GOT3 (cell line): ENCODE results near the gene CPEB4.
A peak's percentile ranks its signal among the peaks of the same experiment; 100 is the strongest.

Source experiments
- DNase-seq: peaks from one replicate; lab custom pipeline; 2025; ENCODE audit warnings: mixed read lengths; lab: John Stamatoyannopoulos, UW

CPEB4 gene

DNA sequence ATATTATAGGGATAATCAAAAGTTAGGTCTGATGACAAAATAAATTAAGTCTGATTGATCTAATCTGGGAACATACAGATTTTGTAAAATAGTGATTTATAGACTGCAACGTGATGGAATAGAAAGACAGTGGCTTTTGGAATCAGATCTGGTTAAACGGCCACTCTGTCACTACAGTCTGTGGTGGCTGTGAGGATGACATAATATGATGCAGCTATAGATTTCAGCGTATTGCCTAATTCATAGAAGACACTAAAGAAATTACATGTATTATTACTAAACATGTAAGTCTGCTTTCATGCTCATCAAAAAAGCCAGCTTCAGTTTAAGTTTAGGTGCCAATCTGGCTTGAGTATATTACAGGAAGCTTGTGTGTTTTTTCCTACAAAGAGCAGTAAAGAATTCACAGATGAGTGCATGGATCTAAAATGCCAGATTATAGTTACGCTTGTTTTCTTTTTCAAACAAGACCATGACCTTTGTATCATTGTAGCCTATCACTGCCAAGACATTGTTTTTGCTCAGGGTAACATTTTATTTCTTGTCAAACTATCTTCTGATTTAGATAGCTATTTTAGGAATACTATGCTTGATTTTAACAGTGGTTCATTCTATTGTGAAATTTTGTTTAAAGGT lies 25.7 kb downstream of the CPEB4 start:
- DNase-seq = no peak

DNA sequence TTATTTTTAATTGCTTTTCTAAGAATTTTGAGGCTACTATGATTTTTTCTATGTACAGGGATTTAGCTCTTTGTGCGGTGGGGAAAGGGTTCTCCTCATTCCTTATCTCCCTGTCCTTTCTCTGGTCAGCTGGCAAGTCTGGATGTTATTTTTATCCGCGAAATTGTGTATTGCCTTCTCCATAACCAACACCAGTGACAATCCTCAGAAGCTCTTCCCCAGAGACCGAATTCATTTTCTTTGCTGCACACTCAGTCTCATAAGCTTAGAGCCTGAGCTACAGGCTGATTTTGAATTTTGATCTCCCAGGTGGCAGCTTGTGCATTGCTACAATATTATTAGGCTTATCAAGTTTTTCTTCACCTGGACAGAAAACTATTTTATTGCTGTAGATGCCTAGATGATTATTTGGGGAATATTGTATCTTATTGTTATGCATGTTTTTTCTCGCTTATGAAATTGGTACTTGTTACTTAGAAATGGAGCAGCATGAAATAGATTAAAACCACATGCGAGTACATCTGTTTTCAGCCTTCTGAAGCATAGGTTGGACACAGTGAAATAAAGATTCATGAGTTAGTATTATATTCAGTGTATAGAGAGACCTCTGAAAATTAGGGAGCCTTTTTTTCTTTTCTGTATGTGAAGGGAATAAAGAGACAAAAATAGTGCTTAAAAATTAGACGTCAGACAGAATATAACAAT lies 27.3 kb downstream of the CPEB4 start:
- no peak for DNase-seq

DNA sequence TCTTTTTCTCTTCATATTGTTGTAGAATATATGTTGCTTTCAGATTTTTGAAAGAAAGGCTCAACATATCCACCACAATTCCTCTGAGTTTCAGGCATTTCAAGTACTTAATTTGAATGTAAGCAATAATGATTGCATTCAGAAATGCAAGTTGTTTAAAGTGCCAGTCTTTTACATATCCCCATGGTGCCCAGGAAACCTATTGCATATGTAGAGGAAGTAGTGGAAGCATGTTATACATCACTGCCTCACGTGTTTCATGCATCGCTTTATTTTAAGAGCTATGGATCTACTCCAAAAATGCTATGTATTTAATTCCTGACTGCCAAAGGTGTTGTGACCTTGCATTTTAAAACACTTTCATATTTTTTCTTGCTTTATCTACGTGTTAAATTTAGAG lies 28.1 kb downstream of the CPEB4 start:
- no peak for DNase-seq

DNA sequence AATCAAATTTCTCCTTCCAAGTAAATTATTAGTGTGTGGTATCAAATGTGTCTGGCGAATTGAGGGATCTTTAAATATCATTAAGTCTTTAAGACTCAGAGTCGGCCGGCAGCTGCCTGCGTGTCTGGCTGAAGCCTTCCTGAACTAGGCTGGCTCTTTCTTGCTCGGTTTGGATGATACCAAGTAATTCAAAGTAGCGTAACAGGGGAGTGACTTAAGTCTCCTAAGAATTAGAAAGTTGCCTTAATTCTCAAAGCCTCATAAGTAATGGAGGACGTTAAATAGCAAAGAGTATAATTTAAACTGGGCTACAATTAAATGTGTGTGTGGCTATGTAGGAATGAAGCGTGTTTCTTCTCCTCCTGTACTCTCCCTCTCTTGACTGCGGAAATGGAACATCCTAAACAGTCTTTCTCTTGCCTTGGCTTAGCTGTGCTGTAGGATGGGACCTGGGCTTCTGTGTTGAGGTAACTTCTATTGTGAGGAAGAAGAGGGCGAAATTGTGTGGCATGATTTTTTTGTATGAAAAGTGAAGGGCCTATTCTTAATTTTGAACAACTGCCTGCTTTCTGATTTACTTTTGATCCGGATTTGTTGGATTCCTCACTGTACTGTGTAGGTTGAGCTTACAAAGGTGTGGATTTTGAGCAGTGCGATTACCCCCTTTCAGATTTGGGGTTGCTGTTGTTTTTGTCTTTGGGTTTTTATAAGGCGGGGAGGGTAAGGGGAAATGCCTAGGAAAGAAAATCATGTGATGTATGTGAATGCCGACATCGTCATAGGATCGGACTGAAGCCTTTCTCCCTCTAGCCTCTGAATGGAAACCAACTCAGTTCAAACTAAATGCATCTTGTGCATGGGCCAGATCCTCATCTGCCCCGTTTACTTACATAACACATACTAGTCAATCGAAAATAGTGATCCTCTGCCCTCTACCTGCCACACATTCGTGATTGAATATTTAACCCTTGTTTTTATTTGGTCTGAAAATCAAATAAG lies 29.9 kb downstream of the CPEB4 start:
- peak; percentile 36 for DNase-seq

DNA sequence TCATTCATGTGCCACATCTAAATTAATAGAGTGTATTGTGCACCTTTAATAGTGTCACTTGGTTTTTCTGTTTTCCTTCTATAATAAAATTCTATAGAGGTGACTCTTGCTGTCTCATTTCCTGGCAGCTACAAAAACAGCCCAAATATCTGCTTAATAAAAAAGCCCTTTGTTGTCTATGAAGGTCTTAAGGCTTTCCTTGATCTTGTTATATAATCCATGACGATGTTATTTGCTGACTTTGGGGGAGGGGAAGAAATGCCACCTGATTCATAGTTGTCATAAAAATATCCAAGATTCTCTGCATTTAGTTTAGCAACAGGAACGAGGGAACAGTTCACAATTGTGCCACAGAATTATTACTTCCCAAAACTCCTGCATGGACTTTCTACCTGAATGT lies 31.3 kb downstream of the CPEB4 start:
- DNase-seq = no peak

DNA sequence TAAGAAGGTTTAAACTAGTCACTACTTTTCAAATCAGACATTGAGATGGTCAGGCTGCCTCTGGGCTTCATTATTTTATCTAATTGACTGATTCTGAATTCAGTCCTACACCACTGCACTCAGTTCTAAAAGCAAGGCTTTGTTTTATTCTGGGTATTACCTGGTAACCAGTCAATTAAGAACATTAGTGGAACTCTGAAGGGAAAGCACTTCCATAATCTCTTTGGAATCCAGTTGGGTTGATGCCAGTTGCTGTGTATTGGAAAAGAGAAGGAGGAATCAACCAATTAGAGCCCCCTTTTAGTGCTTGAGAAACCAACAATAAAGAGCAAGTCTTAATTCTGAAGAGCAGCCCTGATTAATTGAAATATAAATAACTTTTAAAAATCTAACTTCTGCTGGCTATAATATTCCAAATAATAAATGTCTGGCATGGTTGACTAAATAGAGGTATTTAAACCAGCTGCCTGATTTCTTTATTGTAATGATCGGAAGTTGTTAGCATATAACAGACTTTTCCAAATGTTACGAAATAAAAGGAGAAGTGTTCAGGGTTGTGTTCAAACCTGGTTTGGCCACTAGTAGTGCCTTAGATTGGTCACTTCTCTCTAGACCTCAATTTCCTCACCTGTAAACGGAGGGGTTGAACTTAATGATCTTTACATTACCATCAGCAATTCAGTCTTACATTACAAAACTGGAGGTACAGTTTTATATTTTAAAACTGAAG lies 32.0 kb downstream of the CPEB4 start:
- no peak for DNase-seq

DNA sequence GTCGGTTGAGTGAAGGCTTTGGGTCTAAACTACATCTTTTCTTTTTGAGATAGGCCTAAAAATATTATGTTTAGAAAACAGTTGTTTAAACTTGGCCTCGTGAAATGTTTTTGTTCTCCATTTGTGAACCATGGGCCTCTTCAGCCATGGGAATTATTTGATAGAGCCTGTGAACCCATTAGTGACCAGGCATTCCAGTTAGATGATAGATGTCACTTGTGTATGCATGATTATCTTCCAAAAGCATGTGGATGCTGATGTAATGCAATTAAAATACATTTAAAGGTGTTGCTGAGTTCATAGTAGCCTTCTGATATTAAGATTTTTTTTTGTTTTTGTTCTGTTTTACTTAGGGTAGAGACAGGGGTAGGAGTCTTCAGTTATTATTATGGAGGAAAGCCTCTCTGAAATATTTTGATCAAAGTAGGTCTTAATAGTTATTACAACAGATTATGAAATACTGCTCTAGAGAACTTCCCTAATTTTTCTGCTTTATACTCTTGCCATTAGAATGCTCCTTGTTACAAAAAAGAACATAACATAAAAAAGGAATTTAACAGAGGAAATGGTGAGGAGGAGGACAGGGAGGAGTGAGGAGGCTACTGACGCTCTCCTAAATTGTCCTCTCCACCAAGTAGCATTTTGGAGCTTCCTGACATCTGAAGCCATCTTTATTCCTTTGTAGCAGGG lies 32.9 kb downstream of the CPEB4 start:
- DNase-seq = no peak

DNA sequence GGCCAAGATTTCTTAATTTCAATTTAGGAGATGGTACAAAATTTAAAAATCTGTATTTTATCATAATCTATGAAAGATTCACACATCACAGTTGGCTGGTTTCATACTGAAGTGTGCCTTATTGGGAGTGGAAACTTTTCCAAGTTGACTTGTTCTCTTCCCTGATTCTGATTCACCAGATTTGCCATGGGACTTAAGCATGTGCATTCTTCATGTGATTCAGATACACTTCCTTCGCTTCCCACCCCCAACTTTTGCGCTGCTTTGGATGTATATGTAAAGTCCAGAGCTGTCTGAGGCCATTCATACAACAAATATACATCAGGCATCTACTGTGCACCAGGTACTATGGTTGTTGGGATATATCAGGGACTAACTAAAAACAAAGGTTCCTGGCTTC lies 34.4 kb downstream of the CPEB4 start:
- no peak for DNase-seq

DNA sequence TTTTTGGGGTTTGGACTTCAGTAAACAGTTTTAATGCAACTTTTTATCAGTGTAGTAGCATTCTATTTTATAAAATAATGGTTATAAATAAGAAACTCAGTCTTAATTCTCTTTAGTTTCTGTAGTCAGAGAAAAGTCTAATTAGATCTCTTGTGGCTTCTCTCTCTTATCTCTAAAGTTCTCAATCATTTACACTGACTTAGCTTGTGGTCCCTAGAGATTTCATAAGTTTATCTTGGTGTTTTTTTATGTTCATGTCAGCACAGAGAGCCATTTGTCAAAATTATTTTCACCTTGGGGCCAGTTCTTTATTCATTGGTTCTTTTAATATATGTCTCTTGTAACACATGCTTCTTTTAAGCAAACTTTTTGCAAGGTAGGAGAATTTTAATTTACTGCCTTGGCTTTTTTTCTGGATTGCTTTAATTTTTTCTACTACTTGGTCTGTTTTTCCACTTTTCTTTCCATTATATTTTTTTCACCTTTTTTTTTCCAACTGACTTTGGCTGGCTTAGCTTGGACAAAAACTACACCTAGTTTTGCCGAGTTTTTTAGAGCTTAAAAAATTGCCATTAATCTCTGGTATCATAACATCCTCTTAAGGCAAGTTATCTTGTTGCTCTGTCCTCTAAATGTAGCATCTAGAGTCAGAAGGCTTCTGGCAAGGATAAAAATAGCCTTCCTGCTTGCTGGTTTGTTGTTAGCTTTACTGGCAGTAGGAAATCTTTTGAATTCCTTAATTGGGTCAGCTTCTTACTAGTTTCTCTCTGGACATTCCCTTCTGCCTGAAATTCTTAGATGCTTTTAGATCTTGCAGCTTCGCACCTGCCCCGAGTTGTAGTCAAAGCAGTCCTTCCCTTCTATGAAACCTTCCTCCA lies 35.3 kb downstream of the CPEB4 start:
- DNase-seq = no peak

DNA sequence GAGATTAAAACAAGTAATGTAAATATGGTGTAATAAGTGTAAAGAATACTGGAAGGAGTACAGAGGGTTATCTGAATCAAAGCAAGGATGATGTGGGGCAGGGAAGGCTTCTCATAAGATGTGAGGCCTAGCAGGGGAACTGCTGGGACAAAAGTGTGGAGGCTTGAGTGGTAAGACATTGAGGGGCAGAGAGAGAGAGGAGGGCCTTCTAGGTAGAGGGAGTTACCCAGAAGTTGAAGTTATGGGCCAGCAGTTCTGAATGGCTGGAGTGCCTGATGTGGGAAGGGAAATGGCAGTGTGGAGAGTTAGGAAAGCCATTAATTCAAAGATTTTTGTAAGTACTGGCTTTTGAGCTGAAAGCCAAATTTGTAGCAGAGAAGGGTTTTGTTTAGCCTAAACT lies 36.8 kb downstream of the CPEB4 start:
- DNase-seq = no peak

DNA sequence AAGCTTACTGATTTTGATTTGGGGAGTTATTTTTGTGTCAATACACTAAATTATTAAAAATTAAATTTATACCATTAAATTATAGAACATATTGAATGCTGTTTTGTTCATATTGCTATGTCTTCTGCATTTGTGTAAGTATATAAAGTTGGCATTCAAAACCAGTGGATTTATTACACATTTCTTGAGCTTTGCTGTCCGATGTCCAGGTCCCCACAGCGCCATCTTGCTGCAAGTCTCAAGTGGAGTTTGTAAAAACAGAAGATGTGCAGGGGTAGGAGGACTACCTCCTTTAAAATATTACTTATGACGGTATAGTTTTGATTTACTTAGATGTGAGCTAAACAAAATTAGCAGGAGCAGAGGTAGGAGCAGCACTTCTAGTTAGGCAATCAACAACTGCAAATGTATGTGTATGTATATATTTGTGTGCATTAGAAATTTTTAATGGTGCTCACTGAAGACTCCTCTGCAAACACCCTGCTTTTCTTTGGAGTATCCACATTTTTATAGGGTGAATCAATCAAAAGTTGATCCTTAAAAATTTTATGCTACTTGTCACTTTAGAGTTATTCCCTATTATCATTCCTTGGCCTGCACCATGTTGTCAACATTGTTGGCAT lies 37.4 kb downstream of the CPEB4 start:
- no peak for DNase-seq

DNA sequence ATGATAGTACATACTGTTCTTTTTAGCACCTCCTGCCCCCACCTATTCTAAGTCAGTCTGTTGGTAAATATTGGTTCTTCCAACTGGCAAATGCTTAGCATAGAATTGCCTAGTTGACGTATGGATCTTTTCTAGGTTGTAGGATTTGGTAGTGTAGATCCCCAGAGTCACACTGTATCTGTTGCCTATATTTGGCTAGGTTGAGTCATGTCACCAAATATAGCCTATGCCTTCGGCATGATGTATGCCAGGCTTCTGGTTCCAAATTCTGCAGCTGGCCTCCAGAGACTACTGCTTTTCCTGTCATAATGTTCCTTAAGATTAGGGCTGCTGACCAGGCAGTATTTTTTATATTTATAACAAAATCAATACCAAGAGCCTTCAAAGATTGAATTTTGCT lies 38.2 kb downstream of the CPEB4 start:
- no peak for DNase-seq

DNA sequence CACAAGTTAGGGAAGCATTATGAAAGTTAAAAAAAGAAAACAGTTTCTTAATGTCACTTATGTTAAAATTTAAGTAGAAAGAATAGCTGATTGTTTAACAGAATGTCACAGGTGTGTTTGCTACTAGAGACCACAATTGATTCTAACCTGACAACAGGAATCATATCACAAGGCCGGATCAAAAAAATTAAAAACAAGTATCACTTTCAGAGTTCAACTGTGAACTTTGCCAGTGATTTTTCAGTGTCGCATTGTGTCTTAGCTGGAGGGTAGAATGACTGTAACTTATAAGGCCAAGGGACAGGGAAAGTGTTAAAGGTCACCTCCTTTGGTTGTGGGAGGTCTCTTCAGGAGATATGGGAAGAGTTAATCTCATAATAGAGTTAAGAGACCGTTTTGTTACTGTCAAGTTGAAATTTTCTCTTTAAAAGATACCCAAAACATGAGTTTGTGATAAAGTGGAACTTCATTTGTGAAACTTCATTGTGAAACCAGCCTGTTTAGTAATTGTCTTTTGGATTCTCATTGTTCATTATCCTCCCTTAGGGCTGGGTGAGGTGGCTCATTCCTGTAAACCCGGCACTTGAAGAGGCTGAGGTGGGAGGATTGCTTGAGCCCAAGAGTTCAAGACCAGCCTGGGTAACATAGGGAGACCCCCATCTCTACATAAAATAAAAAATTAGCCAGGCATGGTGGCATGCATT lies 40.9 kb downstream of the CPEB4 start:
- no peak for DNase-seq

DNA sequence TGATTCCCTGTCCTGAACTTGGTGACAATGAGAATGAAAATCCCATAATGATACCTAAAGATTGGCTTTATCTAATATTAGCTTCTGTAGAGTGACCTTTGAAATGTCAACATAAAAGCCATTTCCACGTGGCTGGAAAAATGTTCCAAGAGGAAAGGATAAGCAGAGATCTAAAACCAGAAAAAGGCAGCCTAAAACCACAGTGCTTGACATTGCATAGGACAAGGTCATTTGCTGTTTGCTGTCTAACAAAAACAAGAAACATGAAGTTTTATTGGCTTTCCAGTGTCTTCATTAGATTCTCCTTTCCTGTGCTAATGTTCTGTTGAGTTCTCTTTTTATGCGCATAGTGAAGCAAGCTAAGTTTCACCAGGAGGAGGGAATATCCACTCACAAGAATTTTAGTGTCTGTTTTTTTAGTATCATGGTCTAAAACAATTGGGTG lies 44.6 kb downstream of the CPEB4 start:
- no peak for DNase-seq

DNA sequence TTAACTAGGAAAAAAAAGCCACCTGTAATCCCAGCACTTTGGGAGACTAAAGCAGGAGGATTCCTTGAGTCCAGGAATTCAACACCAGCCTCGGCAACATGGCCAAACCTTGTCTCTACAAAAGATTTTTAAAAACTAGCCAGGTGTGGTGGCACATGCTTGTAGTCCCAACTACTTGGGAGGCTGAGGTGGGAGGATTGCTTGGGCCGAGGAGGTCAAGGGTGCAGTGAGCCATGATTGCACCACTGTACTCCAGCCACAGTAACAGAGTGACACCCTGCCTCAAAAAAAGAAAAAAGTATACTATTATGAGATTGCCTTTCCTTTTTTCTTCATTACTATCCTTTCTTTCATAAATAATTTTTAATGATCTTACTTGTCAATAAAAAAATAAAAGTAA lies 45.8 kb downstream of the CPEB4 start:
- no peak for DNase-seq

DNA sequence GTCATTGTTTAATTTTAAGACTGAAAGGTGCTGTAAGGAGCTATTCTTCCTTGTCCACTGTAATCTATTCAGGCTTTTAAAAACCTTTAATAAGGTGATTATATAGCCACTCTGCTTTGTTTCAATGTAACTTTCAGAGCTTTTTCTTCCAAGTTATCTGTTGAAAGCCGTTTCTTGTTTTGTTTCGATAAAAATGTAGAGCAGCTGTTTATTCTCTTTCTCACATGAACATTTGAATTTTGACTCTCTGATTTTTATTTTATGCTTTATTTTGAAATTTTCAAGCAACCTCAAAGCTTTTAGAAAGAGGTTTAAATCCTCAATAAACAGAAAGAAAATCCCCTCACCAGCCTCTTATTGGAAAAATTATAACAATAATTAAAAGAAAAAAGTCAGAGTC lies 47.2 kb downstream of the CPEB4 start:
- DNase-seq = no peak

DNA sequence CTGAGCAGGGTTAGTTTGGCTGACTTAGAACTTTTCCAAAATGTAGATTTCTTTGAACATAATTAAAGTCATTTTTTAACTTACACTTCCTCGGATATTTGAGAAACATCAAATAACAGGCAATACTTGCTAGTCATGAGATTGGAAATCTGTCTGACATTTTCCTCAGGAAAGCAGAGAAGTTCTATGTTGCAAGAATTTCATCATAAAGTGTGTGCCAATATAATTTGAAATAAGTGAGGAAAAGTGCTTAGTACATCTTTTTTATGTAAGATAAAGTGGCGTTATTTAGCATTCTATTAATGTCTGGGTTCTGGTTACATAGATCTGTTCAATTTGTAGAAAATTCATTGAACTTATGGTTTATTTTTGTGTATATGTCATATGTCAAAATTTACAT lies 52.1 kb downstream of the CPEB4 start:
- no peak for DNase-seq

DNA sequence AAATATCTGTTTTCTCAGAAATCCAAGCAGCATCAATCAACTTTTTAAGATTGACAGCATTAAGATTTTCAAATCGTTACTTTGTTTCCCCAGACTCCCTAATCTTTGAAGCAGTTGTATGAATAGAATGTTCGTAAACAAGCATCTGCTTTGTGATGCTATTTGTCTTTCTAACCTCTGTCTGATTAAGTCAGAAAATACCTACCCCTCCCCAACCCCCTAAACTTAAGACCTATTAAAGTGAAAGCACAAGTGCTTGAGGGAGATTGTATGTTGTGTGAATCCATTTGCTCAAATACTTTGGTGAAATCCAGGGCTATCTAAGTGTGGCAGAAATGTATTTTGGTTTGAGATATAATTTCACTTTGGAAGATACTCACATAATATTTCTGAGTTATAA lies 53.0 kb downstream of the CPEB4 start:
- DNase-seq = no peak

DNA sequence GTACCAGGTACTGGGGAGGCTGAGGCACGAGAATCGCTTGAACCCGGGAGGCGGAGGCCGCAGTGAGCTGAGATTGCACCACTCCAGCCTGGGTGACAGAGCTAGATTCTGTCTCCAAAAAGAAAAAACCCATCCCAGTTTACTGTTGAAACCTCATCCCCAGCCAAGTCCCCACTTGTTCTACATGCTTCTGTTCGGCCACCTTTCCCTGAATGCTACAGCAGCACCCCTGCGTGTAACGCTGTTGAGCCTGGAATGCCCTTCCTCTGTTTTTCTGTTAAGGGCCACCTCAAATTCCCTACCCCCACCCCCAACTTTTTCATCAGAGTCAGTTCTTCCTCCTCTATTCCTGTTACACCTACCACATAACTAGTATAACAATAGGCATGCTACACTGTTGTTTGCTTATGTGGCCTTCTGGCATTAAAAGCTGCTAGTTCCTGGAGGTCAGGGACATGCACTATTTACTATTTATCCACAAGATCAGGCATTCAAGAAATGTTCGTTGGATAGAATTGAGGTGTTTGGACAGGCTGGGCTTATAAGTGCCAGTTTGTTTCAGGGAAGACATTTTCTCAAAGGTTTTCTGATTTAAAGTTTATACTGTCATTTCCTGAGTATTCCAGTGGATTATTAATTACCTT lies 53.7 kb downstream of the CPEB4 start:
- DNase-seq = no peak
